ENCODE measurements around the gene BCAM.

DNA sequence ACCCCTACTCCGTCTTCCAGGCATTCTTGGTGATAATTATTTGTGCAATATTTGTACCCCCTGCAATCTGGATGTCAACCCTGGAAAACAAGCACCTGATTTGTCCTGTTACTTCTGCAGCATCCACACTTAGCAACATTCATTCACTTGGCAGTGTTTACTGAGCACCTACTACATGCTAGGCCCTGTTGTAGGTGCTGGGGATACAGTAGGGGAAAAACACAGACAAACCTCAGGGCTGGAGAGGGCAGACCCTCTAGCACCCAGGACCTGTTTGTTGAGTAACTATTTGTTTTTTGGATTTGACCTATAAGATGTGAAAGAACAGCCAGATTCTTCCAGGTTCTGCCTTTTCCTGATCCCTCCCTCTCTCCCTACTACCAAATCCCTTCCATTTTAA, 46.7 kb downstream of the BCAM start:
- no peak for TF ChIP-seq POLR2A (IDR thresholded peaks at IDR 0.05)
- TF ChIP-seq, protein P1, sequence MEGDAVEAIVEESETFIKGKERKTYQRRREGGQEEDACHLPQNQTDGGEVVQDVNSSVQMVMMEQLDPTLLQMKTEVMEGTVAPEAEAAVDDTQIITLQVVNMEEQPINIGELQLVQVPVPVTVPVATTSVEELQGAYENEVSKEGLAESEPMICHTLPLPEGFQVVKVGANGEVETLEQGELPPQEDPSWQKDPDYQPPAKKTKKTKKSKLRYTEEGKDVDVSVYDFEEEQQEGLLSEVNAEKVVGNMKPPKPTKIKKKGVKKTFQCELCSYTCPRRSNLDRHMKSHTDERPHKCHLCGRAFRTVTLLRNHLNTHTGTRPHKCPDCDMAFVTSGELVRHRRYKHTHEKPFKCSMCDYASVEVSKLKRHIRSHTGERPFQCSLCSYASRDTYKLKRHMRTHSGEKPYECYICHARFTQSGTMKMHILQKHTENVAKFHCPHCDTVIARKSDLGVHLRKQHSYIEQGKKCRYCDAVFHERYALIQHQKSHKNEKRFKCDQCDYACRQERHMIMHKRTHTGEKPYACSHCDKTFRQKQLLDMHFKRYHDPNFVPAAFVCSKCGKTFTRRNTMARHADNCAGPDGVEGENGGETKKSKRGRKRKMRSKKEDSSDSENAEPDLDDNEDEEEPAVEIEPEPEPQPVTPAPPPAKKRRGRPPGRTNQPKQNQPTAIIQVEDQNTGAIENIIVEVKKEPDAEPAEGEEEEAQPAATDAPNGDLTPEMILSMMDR (IDR thresholded peaks at IDR 0.05): no peak
